ENCODE results near the gene RNF113A.
"Not testable (repeated sequence)": the region's sequence is repeated elsewhere in the genome, so short reads cannot be mapped to it uniquely, and the experiment has no call there.

Gene RNF113A

GRCh38 chrX:119852382-119853353 lies 18.9 kb downstream of the RNF113A start, which contains the start of gene UPF3B:
Gene UPF3B, minus strand, starts transcription at chrX:119852963. Its CDS starts 35 bp downstream, at chrX:119852928.
- no peaks in the 10 kb centered on the region for H3K9me3 ChIP-seq
- peak; percentile 96 for DNase-seq
- H3K4me1 ChIP-seq, result no peaks in the 10 kb centered on the region
- no peaks in the 10 kb centered on the region for H3K27me3 ChIP-seq
- no peak for TF ChIP-seq CTCF (IDR thresholded peaks at IDR 0.05; ENCODE audit: low read depth, low read length)
- H3K4me3 ChIP-seq (ENCODE audit: low read depth, low read length), result peak within 1 kb of the TSS; percentile 89
- H3K36me3 ChIP-seq, result no peaks in the 10 kb centered on the region

GRCh38 chrX:119833905-119834304 lies 37.6 kb downstream of the RNF113A start:
- H3K9me3 ChIP-seq, result no peaks in the 10 kb centered on the region
- peaks cover 5% of the 10 kb centered on the region for H3K36me3 ChIP-seq
- no peak for DNase-seq
- no peaks in the 10 kb centered on the region for H3K27me3 ChIP-seq
- H3K4me3 ChIP-seq (ENCODE audit: low read depth, low read length), result no peak overlapping the region
- H3K4me1 ChIP-seq, result no peaks in the 10 kb centered on the region
- no peak for TF ChIP-seq CTCF (IDR thresholded peaks at IDR 0.05; ENCODE audit: low read depth, low read length)

- no peak for TF ChIP-seq CTCF (IDR thresholded peaks at IDR 0.05; ENCODE audit: low read depth, low read length)
- Histone ChIP-seq H3K36me3 (no peaks in the 10 kb centered on the region), H3K4me1 (no peaks in the 10 kb centered on the region), H3K9me3 (no peaks in the 10 kb centered on the region), H3K27me3 (no peaks in the 10 kb centered on the region), H3K4me3 (ENCODE audit: low read depth, low read length) (no peak overlapping the region)
- DNase-seq, result no peak
Observed at GRCh38 chrX:119828446-119828845, 43.1 kb downstream of the RNF113A start.

GRCh38 chrX:119826399-119826959 lies 45.1 kb downstream of the RNF113A start:
- no peaks in the 10 kb centered on the region for H3K9me3 ChIP-seq
- TF ChIP-seq CTCF (IDR thresholded peaks at IDR 0.05; ENCODE audit: low read depth, low read length), result no peak
- no peaks in the 10 kb centered on the region for H3K36me3 ChIP-seq
- no peaks in the 10 kb centered on the region for H3K27me3 ChIP-seq
- H3K4me1 ChIP-seq, result no peaks in the 10 kb centered on the region
- no peak for DNase-seq
- H3K4me3 ChIP-seq (ENCODE audit: low read depth, low read length), result no peak overlapping the region

GRCh38 chrX:119824221-119824620 lies 47.3 kb downstream of the RNF113A start:
- not testable (repeated sequence) for H3K27me3 ChIP-seq; H3K36me3 ChIP-seq; H3K4me1 ChIP-seq; H3K4me3 ChIP-seq (ENCODE audit: low read depth, low read length); H3K9me3 ChIP-seq; DNase-seq

GRCh38 chrX:119821703-119822102 lies 49.8 kb downstream of the RNF113A start:
- H3K36me3 ChIP-seq; H3K4me3 ChIP-seq (ENCODE audit: low read depth, low read length); H3K9me3 ChIP-seq; H3K27me3 ChIP-seq; H3K4me1 ChIP-seq; DNase-seq: not testable (repeated sequence)
